NCI-H2081 treated with DMSO at 0.1 percent for 48 hours (cell line): ENCODE data around the gene SLC25A13.
"Not testable (repeated sequence)": the region's sequence is repeated elsewhere in the genome, so short reads cannot be mapped to it uniquely, and the experiment has no call there.

ENCODE experiments used
- DNase-seq: peaks from one replicate; lab custom pipeline; 2025; lab: John Stamatoyannopoulos, UW

Gene SLC25A13, protein sequence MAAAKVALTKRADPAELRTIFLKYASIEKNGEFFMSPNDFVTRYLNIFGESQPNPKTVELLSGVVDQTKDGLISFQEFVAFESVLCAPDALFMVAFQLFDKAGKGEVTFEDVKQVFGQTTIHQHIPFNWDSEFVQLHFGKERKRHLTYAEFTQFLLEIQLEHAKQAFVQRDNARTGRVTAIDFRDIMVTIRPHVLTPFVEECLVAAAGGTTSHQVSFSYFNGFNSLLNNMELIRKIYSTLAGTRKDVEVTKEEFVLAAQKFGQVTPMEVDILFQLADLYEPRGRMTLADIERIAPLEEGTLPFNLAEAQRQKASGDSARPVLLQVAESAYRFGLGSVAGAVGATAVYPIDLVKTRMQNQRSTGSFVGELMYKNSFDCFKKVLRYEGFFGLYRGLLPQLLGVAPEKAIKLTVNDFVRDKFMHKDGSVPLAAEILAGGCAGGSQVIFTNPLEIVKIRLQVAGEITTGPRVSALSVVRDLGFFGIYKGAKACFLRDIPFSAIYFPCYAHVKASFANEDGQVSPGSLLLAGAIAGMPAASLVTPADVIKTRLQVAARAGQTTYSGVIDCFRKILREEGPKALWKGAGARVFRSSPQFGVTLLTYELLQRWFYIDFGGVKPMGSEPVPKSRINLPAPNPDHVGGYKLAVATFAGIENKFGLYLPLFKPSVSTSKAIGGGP

DNA sequence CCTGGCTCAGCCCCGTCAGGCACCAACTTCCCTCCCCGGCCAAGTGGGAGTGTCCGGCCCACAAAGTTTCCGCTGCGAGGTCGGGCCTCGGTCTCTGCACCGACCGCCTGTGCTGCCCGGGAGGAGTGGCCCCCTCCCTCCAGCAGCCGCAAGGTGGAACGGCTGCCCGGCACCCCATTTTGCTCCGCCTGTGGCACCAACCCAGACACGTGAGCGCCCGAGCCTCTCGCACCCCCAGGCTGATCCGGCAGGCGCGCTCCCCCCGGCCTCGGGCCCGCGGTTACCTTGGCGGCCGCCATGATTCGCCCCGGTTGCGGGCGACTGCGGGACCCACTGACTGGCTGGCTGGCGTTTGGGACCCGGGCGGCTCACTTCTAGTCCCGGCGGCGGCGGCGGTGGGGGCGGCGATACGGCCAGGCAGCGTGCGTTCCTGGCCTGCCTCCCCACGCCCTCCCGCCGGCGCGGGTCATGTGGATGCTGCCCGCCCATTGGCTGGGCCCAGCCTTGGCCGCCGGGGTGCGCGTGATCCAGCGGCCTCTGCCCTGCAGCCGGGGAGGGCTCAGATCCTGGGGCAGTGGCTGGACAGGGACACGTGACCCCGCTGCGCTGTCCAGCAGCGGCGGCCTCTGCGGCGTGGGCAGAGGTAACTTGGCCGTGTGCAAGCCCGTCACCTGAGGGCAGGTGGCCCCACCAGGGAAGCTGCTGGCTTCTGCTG is at the start of gene SLC25A13:
Gene SLC25A13, minus strand, starts transcription at position 441 of the 715 bp plus-strand sequence. Its CDS starts 142 bp downstream, at position 299.
- no peak for DNase-seq

DNA sequence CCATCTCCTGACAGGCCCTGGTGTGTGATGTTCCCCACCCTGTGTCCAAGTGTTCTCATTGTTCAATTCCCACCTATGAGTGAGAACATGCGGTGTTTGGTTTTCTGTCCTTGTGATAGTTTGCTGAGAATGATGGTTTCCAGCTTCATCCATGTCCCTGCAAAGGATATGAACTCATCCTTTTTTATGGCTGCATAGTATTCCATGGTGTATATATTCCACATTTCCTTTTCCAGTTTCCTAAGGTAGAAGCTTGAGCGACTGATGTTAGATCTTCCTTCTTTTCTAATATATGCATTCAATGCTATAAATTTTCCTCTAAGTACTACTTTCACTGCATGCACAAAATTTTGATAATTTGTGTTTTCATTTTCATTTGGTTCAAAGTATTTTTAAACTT is 44.0 kb upstream of the SLC25A13 start:
- not testable (repeated sequence) for DNase-seq

DNA sequence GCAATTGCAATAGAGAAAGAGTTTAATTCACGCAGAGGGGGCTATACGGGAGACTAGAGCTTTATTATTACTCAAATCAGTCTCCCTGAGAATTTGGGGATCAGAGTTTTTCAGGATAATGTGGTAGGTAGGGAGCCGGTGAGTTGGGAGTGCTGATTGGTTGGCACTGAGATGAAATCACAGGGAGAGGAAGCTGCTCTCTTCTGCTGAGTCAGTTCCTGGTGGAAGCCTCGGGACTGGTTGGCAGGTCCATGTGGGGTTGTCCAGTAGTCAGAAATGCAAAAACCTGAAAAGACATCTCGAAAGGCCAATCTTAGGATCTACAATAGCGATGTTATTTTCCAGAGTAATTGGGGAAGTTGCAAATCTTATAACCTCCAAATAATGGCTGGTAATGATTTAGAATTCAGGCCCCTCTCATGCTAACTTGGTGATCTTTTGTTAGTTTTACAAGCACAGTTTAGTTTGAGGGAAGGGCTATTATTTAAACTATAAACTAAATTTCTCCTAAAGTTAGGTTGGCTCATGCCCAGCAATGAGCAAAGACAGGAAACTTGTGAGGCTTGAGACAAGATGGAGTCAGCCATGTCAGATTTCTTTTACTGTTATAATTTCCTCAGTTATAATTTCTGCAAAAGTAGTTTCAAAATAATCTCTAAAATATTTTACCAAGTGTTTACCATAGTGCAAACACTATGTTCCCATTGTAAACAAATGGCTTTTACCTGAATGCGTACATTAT is 39.4 kb upstream of the SLC25A13 start:
- DNase-seq, result no peak

DNA sequence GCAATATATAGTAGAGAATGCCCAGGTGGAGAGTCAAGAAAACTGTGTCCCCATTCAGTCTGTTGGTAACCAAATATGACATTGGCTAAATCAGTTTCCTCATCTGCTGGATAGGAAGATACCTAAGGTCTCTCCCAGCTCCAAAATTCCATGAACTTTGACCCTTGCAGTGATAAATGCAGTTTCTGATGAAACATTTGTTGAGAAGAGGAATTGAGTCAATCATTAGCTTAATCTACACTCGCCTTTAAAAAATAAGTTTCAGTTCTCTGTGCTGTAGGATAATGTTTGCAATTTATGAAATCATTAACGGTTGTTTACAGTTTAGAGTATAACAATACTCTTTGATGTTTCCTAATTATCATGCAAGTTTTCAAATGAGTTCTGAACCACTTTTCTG is 38.0 kb upstream of the SLC25A13 start:
- no peak for DNase-seq

DNA sequence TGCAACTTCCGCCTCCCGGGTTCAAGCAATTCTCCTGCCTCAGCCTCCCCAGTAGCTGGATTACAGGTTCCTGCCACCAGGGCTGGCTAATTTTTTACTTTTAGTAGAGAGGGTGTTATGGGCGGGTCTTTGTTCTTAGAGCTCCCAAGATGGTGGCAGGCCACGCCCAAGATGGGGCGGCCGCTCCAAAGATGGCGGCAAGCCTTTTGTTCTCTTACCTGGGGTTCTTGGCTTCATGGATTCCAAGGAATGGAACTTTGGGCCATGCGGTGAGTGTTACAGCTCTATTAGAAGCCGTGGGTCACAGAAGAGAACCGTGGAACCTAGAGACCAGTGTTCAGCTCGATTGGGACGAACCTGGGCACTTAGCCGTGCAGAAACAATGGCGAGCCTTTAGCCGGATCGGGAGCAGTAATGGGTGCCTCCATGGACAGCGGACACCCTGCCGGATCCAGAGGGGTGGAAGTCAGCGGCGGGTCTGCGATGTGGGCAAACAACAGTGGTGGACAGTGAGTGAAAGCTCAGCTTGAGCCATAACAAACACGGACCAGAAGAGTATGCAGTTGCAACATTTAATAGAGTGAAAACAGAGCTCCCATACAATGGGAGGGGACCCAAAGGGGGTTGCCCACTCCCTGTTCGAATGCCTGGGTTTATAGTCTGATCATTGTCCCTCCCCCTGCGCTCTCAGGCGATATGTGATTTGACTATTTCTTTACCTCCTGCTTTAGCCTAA is 36.5 kb upstream of the SLC25A13 start:
- not testable (repeated sequence) for DNase-seq

DNA sequence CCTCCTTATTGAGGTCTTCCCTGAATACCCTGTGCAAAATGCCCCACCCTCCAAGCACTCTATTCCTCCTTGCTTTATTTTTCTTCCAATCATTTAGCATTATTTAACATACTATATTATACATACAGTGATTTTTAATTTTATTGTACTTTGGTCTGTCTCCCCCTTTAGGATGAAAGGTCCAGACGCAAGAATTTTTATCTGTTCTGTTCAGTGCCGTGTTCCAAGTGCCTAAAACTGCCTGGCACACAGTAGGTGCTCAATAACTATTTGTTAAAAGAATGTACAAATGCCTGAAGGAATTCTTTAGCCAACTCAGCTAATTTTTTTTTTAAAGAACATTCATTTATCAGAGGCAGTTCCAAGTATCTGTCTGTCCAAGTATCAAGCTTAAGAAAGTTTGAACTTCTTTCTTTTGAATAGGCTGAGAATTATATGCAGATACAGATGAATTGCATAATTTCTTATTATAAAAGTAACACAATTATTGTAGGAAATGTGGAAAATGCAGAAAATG is 34.1 kb upstream of the SLC25A13 start:
- no peak for DNase-seq

DNA sequence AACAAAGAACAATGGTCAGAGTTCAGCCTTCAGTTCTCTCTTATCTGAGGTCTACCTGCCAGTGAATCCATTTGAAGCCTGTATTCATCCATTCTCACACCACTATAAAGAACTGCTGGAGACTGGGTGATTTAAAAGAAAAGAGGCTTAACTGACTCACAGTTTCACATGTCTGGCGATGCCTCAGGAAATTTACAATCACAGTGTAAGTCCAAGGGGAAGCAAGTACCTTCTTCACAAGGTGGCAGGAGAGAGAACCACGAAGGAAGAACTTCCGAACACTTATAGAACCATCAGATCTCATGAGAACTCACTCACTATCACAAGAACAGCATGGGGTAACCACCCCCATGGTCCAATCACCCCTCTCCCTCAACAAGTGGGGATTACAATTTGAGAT is 33.0 kb upstream of the SLC25A13 start:
- DNase-seq, result no peak

DNA sequence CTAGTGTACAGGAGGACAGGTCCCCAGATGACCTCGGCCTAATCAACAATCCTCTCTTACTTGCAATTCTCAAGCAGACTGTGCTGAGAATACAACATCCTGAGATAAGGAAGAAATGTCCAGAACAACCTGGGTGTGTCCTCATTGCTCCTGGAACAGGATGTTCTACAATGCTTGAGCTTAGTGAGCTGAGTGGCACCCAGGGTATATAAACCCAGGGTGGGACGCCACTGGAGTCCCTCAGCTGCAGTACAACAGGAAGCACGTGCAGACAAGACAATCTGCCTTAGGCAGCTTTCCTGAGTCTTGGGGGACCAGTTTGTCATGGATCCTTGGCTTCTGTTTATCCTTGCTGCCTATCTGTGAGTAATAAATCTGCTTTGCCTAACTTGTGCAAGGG is 27.7 kb upstream of the SLC25A13 start:
- no peak for DNase-seq

DNA sequence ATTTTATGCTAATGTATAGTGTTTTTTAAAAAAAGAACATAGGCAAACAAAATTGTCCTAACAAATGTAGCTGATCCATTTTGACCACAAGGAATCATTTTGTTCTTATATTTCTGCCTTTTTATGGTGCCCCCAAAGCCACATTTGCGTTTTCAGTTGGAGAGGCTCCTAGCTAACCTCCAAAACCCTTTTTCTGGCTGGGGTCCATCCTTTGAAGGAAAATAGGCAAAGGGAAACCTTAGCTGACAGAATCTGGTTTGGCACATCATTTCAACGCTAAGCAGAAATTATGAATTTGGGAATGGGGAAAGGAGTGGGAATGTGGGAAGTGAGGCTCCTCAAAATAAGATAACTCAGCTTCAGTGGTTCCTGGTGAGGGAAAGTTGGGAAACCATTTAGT is 25.6 kb upstream of the SLC25A13 start:
- DNase-seq, result no peak

DNA sequence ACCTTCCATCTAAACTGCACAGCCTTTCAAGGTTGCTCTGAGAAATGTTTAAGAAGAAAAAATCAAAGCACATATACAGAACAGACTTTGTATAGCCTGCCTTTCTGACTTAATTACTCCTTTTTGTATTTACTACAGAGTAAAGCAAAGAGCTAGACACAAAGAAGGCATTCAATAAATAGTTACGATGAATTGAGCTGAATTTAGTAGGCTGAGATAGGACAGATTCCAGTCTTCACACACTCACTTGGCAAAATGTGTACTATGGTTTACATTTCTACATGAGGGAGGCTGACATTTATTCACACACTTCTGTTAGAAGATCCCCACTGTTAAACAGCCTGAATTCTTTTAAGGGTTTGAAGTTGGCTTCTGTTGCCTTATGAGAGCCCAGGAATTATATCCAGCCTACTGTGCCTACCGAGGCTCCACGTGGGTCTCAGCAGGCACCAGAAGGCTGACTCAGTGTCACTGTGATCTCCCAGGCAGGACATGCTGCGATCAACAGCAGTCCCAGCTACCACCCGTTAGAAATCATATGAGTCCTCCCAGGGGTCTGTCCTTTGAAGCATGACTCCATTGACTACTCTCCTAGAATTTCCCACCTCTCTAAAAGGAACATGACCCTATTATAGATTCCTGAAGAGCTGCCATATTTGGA is 24.5 kb upstream of the SLC25A13 start:
- no peak for DNase-seq

DNA sequence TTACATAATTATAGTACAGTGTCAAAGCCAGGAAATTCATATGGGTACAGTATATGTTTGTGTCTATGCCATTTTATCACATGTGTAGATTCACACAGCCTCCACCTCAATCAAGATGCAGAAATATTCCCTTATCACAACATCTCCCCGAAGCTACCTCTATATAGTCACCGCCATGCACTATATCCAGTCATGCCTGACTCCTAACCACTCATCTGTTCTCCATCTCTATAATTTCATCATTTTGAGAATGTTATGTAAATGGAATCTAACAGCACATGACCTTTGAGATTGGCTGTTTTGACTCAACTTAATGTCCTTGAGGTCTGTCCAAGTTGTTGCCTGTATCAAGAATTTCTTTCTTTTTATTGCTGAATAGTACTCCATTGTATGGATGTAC is 22.3 kb upstream of the SLC25A13 start:
- no peak for DNase-seq

DNA sequence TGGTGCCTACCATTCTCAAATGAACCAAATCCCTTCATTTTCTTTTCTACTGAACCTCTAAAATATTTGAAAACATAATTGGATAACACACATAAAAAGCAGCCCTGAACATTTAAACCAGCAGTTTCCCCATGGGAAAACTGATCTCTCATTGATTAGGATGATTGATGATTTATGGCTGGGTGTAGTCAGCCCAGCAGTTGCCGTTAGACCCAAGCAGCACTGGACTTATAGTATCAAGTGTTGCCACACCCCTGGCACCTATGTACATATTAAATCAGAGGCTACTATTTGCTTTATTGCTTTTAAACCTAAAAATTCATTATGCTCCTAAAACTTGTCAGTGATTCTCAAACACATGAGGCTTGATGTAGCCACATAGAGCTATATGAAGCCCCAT is 20.2 kb upstream of the SLC25A13 start:
- DNase-seq, result no peak

DNA sequence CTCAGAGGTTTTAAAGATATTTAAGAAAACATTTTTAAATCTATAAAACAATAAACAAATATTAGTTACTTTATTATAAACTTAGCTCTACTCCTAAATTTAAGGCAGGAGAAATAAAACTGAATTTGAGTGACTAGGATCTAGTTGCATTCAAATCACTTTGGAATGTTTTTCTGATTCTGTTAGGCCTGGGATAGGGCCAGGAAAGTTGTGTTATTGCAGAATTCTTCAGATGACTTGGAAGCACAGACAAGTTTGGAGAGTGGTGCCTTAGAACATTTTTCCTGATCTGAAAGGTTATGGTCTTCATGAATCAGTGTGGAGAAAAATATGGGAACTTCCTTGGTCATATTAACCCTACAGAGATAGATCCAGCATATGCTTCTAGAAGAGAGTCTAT is 15.6 kb upstream of the SLC25A13 start:
- no peak for DNase-seq

DNA sequence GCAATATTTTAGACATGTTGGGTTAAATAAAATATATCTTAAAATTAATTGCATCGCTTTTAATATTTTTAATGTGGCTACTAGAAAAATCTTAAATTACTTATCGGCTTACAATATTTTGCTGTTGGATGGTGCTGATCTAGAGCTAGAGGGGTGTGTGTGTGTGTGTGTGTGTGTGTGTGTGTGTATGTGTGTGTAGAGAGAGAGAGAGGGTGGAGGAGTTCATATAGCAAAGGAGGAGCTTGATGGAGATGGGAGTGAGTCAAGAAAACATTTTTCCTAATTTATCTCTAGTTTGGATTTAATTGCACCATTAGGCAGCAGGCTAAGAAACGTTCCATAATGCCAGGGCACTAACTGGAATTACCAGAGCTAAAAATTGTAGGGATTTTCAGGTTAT is 10.4 kb upstream of the SLC25A13 start:
- no peak for DNase-seq

DNA sequence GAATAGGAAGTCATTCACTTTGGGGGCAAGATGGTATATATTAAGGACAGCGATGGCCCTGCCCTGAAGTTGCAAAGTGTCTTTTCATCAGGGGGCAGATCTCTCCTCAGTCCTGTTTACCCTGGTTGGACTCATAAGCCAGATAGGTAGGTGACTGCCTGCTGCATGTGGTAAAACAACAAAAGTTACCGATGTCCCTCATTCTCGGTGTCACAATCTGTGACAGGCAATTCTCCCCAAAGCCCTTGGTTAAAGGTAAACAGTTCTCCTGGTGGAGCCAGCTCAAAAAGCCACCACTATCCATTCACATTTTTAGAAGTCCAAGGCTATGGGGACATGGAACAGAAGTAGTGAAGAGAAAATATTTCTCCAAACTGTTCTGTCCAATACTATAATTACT is 9.9 kb upstream of the SLC25A13 start:
- no peak for DNase-seq

DNA sequence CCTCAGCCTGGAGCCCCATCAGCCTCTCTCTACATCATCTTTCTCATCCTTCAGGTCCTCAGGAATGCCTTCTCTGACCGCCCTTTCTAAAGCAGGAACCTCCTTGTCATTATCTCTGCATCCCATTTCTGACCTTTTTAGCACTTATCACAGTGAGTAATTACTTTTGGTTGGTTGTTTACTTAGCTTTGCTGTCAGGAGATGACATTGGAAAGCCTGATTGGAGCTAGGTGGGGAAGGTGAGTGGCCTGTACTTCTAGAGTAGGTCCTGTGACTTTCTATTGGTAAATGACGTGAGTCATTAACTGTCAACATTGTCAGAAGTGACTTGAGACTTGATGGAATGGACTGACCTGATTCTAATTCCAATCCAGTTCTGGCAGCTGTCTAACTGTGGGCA is 9.3 kb upstream of the SLC25A13 start:
- no peak for DNase-seq

DNA sequence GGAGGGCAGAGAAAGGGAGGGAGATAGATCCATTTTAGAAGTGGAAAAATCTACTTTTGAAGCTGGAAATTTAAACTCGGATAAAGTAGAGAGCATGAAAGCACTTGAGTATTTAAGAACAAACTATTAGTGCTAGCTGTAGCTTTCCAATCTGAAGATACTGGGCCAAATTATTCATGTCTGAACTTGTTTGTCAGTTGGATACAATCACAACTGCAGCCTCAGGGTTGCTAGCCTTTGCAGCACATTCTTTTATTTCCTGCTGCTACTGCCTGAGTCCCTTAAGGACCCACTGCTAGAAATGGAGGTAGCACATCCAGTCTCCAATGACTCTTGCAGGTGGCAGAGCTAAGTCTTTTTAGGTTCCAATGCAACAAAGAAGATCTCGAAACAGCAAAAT is 8.3 kb upstream of the SLC25A13 start:
- DNase-seq, result no peak

DNA sequence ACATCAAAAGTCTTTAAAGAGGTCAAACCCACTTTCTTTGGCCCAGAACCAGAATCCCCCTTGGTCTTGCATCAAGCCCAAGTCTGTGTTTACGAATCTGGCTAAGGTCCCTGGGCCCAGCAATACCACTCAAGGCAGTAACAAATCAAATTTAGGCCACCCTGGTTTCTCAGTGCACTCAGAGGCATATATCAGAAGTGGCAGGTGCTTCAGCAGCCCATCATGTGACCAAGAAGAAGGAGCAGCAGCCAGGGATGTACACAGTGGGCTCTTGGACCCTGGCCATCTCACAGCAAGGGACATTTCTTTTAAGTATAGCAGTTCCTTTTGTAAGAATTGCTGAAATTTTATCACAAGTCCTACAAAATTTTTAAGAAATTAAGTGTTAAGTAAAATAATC is 7.3 kb upstream of the SLC25A13 start:
- DNase-seq, result no peak

DNA sequence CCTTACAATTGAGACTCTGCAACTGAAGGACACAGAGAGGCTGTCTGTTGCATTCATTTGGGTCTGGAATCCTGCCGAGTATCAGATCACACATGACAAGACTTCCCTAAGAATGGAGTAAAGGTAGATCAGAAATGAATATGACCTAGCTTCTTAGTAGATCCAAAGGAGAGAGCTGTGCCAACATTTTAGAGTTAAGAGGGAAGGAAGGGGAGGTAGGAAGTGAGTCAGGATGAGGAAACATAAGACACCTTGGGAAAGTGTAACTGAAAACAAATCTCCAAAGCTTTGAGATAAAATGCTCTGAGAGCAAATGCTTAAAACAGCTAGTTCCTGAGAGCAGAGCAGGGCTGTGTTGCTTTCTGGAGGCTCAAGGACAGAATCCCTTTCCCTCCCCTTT is 6.1 kb upstream of the SLC25A13 start:
- DNase-seq, result no peak

DNA sequence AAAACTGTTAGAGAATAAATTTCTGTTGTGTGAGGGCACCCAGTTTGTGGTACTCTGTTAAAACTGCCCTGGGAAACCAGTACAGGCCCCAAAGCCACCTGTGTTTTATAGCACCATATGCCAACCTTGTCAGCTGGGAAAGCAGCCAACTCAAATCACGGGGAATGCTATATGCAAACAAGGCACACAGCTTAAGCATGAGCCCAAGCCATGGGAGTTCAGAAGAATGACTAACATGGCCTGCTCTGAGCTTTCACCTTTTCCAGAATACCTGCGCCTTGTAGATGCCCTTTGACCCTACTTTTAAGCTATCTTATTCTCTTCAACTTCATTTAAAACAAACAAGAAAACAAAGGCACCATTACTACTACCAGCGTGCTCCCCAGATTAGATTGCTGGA is 5.5 kb upstream of the SLC25A13 start:
- peak; percentile 87 for DNase-seq

DNA sequence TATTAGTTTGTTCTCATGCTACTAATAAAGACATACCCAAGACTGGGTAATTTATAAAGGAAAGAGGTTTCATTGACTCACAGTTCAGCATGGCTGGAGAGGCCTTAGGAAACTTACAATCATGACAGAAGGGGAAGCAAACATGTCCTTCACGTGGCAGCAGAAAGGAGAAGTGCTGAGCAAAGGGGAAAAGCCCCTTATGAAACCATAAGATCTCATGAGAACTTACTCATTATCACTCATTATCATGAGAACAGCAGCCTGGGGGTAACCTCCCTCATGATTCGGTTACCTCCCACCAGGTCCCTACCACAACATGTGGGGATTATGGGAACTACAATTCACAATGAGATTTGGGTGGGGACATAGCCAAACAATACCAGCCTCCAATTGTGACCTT is 4.9 kb upstream of the SLC25A13 start:
- not testable (repeated sequence) for DNase-seq
